GM19328 (cell line): ENCODE measurements around the gene FEZF2.

Experiments
- ATAC-seq: cut with Tn5 transposase; IDR thresholded peaks from one replicate; pipeline ENCODE4 v1.9.1; 2021; ENCODE audit warnings: mild to moderate bottlenecking, moderate library complexity; ENCODE audit not compliant: unreplicated experiment

The FEZF2 gene

DNA sequence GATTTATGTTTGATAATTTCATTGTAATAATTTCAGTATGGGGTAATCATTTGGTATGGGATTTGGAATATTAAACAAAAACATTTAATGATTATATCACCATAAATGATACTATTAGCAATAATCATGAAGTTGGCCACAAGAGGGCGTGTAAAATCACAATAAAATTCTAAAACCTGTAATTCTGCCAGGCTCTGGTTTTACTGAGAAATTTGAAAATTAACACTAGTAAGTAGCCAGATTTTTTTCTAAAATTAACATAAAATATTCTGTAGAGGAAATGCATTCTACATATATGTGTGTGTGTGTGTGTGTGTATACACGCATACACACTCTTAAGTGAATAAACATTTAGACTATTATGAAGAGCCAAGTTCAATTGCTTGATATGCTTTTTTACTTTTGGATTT lies 40.5 kb downstream of the FEZF2 start:
- ATAC-seq, result no peak

DNA sequence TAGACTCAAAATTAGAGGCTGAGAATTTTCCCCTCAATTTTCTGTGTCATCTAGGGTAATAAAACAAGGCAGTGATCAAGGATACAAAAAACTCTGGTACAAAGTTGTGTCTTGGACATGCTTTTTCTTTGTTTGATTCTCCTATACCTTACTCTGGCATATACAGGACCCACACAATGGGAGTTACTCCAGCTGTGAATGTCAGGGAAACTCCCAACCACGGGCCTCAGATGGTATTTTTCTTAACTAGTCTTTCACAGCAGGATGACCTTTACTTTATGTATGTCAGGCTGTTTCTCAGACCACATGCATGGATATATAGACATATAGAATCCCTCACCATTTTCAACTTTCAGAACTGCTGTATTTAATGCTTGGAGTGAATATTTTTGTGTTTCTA lies 41.3 kb downstream of the FEZF2 start:
- no peak for ATAC-seq

DNA sequence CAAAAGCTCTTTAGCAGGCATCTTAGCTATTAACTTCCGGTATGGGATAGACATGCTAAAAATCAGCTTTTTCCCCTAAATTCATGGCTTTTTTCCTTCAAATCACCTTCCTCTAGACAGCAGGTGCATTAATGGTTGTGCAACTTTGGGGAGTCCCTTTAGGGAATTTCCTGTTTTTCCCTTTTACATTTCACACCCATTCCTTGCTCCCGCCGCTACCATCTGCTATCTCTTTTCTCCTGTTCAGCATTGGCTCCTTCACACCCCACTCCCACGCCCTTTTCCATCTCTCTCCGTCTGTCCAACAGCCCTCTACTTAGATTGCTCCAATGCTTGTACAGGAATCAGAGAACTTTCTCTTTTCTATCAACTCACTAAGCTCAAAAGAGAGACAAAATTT lies 43.4 kb downstream of the FEZF2 start:
- ATAC-seq, result no peak

DNA sequence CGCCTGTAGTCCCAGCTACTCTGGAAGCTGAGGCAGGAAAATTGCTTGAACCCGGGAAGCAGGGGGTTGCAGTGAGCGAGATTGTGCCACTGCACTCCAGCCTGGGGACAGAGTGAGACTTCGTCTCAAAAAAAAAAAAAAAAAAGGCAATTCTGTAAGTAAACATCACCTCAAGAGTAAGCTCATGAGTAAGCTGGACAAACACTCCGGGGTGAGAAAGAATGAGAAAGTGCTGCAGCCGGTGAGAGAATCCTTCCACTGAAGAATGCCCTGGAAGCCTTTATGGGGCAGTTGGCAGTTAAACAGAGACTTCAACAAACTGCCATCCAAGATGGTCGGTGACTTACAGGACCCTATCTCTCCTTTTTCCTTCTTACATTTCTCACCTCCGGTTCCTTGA lies 47.5 kb downstream of the FEZF2 start:
- ATAC-seq, result no peak

DNA sequence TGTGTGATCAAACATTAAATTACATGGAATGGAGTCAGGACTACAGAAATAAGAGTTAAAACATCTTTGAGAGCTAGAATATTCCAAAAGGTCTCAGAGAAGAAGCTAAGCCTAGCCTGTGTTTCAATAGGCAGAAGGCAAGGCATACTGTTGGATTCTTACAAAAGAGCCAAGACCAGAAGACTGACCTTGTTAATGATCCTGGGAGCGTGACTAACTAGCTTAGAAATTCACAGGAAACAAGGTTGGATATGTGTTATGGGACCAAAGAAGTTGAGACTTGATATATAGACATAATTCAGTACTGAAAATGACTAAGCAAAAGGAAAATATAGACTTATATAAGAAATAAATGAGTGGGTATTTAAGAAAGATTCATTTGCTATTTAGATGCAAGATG lies 50.1 kb downstream of the FEZF2 start:
- ATAC-seq, result no peak
